Hematopoietic multipotent progenitor cell treated with erythropoietin and hydrocortisone succinate and interleukin-3 and kit ligand, for 15 days (in vitro differentiated cells): ENCODE data around the gene HOXC9.

Experiments used
- DNase-seq: peaks from one replicate; pipeline ENCODE4 v3.0.0-alpha.2; 2015; ENCODE audit warnings: low spot score

Gene HOXC9

DNA sequence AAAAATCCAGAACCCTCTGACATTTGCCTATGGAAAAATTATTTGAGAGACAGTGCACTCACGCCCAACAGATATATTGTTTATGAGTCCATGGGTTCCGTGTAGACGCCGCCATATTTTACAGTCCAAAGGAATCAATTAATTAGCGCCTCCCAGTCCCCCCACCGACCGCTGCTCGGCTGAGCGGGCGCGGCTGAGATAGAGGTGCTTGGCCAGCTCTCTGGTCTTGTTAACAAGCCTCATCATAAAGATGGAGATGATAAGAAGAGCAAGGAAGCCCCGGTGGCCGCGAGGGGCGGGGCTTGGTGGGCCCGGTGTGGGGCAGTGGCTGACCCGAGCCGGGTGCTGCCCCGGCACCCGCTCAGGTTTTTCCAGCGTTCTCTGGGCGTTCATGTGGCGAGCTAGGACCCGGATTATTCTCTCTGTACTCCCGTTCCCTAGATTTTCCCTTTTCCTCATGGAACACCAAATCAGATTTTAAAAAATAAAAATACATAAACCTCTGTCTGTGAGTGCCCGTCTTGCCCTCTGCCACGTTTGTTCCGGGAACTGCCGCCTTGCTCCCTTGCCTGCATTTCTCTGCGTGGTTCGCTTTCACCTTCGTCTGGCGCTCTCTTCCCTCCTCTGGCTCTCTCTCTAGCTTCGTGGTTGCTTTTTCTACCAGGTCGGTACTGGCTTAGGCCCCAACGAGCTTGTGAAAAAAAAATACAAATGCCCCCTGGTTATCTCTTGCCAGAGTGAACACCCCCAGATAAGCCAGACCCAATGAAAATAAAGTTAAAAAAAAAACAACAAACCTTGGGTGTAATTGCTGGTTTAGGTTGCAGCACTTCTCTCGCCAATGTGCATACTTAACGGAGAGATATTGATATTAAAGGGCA, 36.3 kb upstream of the HOXC9 start:
- DNase-seq, result no peak

GRCh38 chr12:53964315-53964713, 35.6 kb upstream of the HOXC9 start:
- DNase-seq, result no peak

DNA sequence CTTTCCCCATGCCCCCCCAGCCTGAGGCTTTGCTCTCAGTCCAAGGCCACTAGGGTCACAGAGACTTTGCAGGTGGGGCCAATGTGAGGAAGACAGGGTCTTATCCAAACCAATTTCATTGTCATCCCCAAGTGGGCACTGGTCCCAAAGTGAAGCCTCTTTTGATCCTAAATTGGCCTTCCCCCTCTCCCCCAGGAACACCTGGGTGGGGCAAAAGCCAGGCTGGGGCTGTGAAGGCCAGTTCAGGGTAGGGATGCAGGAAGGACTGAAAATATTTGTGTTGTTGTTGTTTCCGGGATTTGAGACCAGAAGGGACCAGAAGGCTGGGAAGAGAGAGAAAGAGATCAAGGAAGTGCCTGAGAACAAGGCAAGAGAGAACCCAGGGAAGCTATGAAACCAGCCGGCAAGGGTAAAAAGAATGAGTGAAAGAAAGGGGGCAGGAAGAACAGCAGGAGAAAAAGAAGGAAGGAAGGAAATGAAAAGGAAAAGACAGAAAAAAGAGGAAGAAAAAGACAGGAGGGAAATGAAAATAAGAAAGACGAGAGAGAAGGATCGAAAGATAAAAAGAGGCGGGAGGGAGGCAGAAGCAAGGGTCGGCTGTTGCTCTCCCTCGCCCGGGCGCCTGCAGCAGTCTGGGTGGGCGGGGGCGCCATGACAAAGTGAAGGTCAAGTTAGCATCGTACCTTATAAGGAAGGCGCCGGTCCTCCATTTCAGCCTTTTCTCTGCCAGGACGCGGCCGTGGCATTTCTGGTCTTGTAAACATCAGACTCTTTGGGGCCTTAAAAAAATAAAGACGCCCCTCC, 34.5 kb upstream of the HOXC9 start:
- no peak for DNase-seq

DNA sequence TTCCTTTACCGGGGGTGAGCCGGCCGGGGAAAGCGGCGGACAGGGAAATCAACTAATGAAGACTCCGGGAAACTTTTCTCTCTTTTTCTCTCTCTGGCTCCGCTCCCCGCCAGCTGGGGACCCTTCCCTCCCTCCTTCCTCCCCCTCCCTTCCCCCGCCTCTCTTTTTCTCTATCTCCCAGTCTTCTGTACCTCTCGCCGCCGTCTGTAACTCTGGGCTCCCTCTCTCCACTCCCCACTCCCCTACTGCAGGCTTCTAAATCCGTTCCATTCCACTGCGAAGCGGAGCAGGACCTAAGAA, 33.9 kb upstream of the HOXC9 start:
- DNase-seq, result no peak

GRCh38 chr12:53966385-53967133, 33.4 kb upstream of the HOXC9 start:
- DNase-seq, result no peak

- DNase-seq, result no peak
These were observed 32.5 kb upstream of the HOXC9 start for GRCh38 chr12:53967421-53967925.

DNA sequence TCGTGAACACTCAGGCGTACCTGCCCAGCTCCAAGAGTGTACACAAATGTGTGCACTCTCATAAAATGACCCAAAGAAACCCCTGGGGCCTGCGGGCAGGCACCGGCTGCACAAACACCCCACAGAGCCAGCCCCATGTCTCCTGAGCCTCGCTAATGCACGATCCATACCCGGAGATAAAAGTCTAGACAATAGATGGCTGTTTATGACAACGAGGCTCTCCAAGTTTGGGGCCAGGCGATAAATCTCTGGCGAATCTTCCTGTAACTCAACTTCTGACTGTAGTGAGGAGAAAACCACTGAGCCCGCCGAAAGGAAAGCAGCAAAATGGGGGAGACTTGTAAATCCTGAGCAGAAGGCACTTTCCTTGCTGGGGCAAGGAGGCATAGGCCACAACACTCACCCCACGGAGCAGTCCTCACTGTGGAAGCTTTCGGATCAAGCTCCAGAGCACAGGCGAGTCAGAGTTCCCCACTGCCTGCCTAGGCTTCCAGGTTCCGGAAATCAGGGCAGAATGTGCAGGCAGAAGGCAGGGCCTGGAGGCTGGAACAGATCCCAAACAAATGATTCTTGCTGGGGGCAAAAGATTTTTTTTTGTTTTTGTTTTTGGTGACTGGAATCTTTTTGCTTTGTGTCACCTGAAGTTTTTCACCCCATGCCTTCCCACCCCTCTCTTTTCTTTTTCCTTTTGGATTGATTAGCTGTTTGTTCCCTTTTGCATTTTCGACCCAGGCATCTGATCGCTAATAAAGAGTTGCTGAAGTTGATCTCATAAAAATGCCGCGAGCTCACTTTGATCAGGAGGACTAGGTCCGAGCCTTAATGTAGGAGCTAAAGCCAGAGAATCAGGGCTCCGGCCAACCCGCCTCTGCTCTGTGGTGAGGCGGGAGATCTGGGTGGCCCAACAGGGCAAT, 31.5 kb upstream of the HOXC9 start:
- DNase-seq, result no peak

DNA sequence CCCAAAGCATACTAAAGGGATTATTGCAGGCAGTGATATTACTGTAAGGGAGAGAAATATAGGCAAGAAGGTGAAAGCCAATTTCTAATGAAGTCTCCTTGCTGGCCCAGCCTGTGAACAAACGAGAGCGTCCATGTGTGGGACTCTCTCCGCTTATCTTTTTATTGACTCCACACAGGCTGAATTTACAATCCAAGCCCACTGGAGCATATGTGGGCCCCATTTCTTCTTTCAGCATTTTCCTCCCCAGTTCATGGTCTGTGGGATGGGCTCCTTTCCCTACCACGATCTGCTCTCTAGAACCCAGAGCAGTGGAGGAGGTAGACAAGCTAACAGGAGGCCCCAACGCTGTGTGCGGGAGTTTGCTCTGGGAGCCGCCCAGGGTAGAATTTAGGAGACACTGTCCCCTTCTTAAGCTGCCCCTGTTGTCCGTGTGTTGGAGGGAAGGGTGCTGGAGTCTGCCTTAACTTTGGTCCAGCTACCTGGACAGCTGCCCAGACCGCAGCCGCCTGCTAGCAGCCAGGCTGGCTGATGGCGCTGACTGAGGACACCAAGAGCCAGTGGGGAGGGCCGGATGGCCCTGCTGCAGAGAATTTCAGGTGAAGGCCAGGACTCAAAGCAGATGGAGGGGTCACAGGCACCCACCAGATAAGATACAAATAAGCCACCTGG, 30.2 kb upstream of the HOXC9 start:
- no peak for DNase-seq

DNA sequence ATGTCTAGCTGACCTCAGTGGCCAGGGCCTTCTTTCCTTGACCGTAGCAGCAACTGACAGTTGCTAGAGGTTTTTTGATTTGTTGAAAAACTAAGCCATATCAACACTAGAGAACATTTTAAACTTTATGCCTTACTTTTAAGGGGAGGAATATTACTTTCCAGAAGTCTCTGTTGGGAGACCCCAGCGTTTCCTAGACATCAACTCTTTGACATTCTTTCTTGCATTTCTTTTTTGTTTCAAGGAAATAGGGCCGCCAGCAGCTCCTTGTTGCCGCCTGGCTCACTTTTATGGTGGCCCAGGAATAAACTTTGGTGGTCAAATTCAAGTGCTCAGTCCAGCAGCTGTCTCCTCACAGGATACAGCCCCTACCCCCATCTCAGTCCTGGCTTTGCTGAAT, 29.5 kb upstream of the HOXC9 start:
- no peak for DNase-seq

DNA sequence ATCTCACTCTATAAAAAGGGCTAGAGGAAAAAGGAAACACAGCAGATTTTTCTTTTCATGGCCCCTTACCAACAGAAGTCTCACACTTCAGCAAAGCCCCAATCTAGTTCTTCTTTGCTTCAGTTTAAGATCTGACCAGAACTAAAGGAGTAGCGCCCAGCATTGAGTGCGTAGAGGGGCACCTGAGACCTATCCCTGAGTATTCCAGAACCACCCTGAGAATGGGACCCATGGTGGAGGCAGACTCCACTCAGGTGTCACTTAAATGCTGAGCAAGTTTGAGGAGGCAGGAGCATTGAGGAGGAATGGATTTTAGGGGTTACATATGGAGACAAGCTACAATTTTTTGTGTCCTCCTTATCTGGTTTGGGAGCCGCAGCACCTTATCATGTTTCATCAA, 28.8 kb upstream of the HOXC9 start:
- no peak for DNase-seq

DNA sequence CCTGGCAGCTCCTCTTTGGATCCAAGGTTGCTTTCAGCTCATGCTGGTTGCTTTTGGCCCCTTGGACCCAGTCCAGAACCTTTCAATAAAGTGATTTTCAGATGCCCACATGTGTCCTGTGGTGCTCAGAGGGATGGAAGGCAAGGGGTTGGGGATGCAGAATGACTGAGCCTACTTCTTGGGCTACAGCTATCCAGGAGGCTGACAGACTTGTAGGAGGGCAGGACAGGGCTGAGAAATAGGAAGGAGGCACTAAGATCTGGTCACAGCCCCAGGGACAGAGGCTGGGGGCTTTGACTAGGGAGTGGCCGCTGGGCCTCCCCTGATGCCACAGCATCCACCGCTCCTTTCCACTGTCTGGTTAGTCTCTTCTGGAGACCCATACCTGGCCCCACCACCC, 28.3 kb upstream of the HOXC9 start:
- no peak for DNase-seq

DNA sequence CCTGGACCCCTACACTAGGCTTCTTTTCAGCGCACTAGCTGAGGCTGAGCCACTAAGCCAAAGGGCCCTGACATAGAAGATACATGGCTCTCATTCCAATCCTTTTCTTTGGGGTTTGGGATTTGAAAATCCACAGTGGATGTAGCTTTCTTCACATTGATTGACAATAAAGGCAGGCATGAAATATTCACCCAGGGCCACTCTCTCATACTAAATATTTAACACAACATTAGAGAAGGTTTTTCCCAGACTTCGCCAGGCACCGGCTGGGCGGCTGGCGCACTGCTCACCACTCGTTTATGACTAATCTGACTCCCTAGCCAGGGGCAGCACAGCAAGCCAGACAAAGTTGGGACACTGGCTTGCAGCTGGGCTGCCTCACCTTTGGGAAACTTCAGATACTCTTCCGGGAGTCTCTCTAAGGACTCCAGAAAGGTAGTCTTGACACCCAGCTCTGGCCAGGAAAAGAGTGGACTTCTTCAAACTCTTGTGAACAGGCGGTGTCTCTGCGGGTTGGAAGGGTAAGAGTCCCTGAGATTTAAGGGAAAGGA, 27.7 kb upstream of the HOXC9 start:
- no peak for DNase-seq

DNA sequence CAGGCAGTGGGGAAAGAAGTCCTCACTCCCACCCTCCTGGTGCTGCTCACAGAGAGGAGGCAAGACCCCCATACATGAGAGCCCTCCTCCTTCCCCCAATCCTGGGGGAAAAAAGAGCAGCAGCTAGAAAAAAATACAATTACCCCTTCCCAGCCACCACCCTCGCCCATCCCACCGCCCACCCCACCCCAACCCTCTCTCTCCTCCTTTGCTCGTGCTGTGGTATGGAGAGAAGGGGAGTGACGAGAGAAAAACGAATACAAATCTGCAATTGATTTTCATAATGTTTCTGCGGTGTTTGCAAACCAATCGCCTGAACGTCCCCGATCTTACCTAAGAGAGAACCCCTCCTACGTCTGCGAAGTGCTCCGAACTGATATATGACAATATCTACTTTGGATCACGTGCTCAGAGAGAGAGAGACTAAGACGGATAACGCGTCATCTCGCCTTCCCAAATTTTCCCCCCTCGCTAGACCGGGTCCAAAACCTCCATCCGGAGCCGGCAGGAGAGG, 27.2 kb upstream of the HOXC9 start, which contains the start of gene HOXC11:
TSS of gene HOXC11 (plus strand) at position 405 of the 514 bp plus-strand sequence. CDS start 116 bp downstream, outside the sequence.
- no peak for DNase-seq

GRCh38 chr12:53973236-53974042, 26.5 kb upstream of the HOXC9 start:
- no peak for DNase-seq

GRCh38 chr12:53974084-53975063, 25.6 kb upstream of the HOXC9 start, which contains the start of gene HOTAIR:
HOTAIR (minus strand) TSS chr12:53974954.
- DNase-seq, result no peak

DNA sequence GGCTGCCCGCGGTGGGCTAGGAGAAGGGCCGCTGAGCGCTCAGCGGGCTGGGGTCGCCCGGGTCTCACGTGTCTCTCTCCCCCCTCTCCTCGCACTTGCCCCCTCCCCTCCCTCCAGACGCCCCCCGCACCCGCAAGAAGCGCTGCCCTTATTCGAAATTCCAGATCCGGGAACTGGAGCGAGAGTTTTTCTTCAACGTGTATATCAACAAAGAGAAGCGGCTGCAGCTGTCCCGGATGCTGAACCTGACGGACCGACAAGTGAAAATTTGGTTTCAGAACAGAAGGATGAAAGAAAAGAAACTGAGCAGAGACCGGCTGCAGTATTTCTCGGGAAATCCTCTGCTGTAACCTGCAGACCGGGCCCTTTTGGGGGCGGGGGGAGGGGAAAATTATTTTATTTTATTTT, 24.9 kb upstream of the HOXC9 start:
- no peak for DNase-seq

DNA sequence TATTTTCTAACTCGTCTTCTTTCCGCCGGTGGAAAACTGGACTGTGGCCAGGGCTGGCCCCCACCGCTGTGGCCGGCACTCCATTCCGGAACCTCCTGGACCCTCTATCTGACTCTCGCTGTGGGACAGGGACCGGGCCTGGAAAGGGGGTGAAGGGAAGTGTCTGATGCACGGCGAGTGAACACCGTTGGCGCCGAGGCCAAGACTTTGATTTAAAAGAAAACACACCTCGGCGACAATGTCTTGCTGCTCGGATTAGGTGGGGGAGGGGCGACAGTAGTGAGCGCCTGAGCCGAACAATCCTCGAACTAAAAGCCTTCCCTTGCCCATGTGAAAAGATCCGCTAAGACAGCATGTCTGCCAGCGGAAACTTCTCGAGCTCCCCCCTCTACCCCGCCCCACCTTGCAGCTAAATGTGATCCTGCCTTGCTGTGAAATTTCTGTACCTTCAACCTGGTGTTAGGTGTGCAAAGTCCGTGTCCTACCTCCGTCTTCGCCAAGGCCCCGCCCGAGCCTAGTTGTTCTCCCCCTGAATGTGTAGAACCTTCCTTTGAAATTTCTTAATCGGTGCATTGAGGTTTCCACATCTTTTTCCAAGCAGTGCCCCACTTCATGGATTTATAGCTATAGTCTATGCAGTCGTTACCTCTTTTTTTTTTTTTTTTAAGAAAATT, 24.3 kb upstream of the HOXC9 start:
- no peak for DNase-seq
